NCI-H2029 (cell line): Measurements from ENCODE around the gene OR8D1.
"Not testable (repeated sequence)": the region's sequence is repeated elsewhere in the genome, so short reads cannot be mapped to it uniquely, and the experiment has no call there.

Experiments
- DNase-seq: peaks from one replicate; lab custom pipeline; 2025; lab: John Stamatoyannopoulos, UW

OR8D1 gene

GRCh38 chr11:124285610-124286344 is 28.0 kb downstream of the OR8D1 start:
- no peak for DNase-seq

GRCh38 chr11:124278261-124278660 is 35.5 kb downstream of the OR8D1 start:
- no peak for DNase-seq

DNA sequence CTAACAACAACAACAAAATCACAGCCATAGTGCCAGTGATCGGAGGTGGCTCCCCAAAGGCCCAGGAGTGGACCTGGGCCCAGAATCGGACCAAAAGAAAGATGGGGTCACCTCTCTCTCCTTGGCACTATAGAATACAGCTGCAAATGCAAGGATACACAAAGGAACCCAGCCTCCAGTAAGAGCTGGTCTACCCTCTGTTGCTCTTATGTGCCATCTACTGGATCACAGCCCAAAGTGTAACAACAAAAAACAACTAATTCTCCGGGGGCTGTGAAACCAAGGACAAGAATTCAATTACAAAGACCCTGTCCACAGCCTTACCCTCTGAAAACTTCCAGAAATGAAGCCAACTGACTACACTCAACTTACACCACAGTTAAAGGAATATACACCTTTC is 35.9 kb downstream of the OR8D1 start:
- DNase-seq, result no peak

- no peak for DNase-seq
Observed at GRCh38 chr11:124277207-124277606, 36.5 kb downstream of the OR8D1 start.

DNA sequence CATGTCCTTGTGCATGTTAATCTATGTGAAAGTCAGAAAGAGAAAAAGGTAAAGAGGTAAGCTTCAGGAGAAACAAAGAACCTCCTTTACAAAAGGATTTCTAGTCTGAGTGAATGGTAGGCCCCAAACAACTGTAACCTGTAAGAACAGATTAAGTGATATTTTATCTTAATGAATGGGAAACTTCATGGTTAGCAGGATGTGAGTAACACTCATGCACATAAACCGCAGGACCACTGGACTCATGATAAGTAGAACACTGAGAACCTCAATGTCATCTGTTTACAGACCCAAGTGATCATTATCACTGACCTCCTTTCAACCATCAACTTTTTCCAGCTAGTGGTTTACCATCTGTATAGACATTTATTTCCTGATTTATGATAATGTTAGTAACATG is 37.7 kb downstream of the OR8D1 start:
- no peak for DNase-seq

DNA sequence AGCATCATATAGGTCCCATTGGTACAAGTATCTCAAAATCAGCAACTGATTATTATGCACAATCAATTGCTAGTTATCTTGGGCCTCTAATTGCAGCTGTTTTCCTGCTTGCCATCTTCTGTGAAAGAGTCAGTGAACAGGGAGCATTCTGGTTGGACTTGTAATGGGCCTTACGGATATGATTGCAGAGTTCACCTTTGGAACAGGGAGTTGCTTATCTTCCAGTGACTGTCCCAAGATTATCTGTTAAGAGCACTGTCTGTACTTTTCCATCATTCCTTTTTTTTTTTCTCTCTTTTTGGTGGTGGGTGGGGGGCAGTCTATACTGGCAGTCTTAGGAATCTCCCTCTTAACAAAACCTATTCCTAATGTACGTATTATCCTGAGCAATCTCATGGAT is 39.7 kb downstream of the OR8D1 start:
- no peak for DNase-seq

DNA sequence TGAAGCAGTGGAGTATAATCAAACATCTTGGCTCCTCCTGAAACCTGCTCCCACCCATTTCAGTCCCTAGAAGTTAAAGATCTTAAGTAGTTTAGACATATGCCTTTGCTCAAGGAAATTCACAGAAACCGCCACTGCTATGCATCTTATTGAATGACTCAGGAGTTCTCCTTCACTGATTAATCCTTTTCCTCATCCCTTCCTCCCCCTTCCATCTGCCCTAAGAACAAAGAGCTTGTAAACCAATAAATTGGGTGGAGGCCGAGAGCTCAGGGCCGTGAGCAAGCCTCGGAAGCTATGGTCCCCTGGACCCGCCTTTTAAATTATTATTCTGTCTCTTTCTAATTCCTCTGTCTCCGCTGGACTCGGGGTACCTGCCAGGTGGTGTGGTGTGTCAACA is 42.9 kb downstream of the OR8D1 start:
- not testable (repeated sequence) for DNase-seq

GRCh38 chr11:124265041-124265440 is 48.7 kb downstream of the OR8D1 start:
- not testable (repeated sequence) for DNase-seq

DNA sequence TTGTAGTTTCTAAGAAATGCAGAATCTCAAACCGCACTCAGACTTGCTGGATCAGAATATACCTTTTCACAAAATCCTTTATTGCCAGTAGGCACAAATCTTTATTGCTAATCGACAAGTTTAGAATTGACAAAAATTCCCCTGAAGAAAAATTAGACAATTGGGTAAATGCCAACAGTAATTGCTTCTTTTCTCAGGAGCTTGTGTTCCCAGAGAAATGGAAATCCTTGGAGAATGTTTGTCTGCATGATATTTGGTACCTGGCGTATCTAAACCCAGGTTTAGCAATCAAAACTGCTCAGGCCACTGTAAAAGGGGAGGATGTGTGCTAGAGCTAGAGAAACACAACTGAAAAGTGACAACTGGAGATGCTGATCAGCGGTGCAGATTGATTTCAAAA is 57.7 kb downstream of the OR8D1 start, which contains the start of gene OR8G5:
OR8G5 (plus strand) TSS at position 301 of the 400 bp plus-strand sequence. CDS start 8,556 bp downstream, outside the sequence.
- no peak for DNase-seq
